HG03280 (cell line): ENCODE results near the gene NPIPA1.
"Not testable (repeated sequence)": the region's sequence is repeated elsewhere in the genome, so short reads cannot be mapped to it uniquely, and the experiment has no call there.

Source experiments
- ATAC-seq: cut with Tn5 transposase; IDR thresholded peaks from one replicate; pipeline ENCODE4 v1.9.1; 2021; ENCODE audit warnings: mild to moderate bottlenecking, moderate library complexity; ENCODE audit not compliant: unreplicated experiment

Gene NPIPA1

GRCh38 chr16:14976971-14977736 is 39.9 kb downstream of the NPIPA1 start:
- not testable (repeated sequence) for ATAC-seq

GRCh38 chr16:14978281-14978680 is 41.0 kb downstream of the NPIPA1 start:
- not testable (repeated sequence) for ATAC-seq

- not testable (repeated sequence) for ATAC-seq
Measured at GRCh38 chr16:14978908-14979307, 41.7 kb downstream of the NPIPA1 start.

- ATAC-seq: not testable (repeated sequence)
Measured at GRCh38 chr16:14981234-14981633, 44.0 kb downstream of the NPIPA1 start.

- not testable (repeated sequence) for ATAC-seq
Measured at GRCh38 chr16:14982521-14982920, 45.3 kb downstream of the NPIPA1 start.

GRCh38 chr16:14988092-14988491 is 50.8 kb downstream of the NPIPA1 start:
- ATAC-seq: not testable (repeated sequence)

GRCh38 chr16:14988661-14989191 is 51.5 kb downstream of the NPIPA1 start:
- not testable (repeated sequence) for ATAC-seq

- not testable (repeated sequence) for ATAC-seq
Measured at GRCh38 chr16:14989291-14990281, 52.3 kb downstream of the NPIPA1 start.

- not testable (repeated sequence) for ATAC-seq
Measured at GRCh38 chr16:14993277-14994151, 56.3 kb downstream of the NPIPA1 start.

- ATAC-seq: not testable (repeated sequence)
Measured at GRCh38 chr16:14996702-14997101, 59.5 kb downstream of the NPIPA1 start.

GRCh38 chr16:14998300-14998699 is 61.1 kb downstream of the NPIPA1 start:
- not testable (repeated sequence) for ATAC-seq

- not testable (repeated sequence) for ATAC-seq
Measured at GRCh38 chr16:14999845-15000244, 62.6 kb downstream of the NPIPA1 start.
